Retinal pigment epithelial cell (primary cell): Measurements from ENCODE around the gene TMEM61.

Experiments
- DNase-seq: peaks from one replicate; pipeline ENCODE4 v3.0.0-alpha.2; 2010; ENCODE audit warnings: low read depth
- H3K4me3 ChIP-seq: 2 replicates; pipeline ENCODE4 v1.5.1; 2011; ENCODE audit warnings: mild to moderate bottlenecking, low read length, control low read depth, moderate library complexity
- CTCF ChIP-seq: conservative IDR thresholded peaks from 2 replicates; pipeline ENCODE4 v1.5.1; 2011; ENCODE audit warnings: low read depth, low read length, control low read depth, inconsistent platforms

Gene TMEM61

GRCh38 chr1:55010194-55010886 lies 29.9 kb downstream of the TMEM61 start:
- H3K4me3 ChIP-seq: no peak overlapping the region
- no peak for DNase-seq
- TF ChIP-seq CTCF: no peak

- no peak for TF ChIP-seq CTCF
Measured at GRCh38 chr1:55010887-55011217, 30.4 kb downstream of the TMEM61 start.

GRCh38 chr1:55012661-55013060 lies 32.2 kb downstream of the TMEM61 start:
- H3K4me3 ChIP-seq: no peak overlapping the region
- TF ChIP-seq CTCF: no peak
- no peak for DNase-seq

More at GRCh38 chr1:55010887-55011217, 30.4 kb downstream of the TMEM61 start:
- DNase-seq: no peak
- no peak overlapping the region for H3K4me3 ChIP-seq

GRCh38 chr1:55015123-55015522 lies 34.7 kb downstream of the TMEM61 start:
- DNase-seq: no peak
- no peak for TF ChIP-seq CTCF
- no peak overlapping the region for H3K4me3 ChIP-seq

- no peak for TF ChIP-seq CTCF
- no peak for DNase-seq
- no peak overlapping the region for H3K4me3 ChIP-seq
Measured at GRCh38 chr1:55015731-55016620, 35.5 kb downstream of the TMEM61 start.

- TF ChIP-seq CTCF: no peak
- no peak for DNase-seq
- H3K4me3 ChIP-seq: no peak overlapping the region
Measured at GRCh38 chr1:55018395-55018794, 38.0 kb downstream of the TMEM61 start.
